Kidney (tissue), 14 donors: ENCODE data around the gene SLC2A4RG. TPM values are rescaled to one million over a fixed set of nuclear protein-coding genes. Genes with fewer than 3 reads are reported as not detected.

Experiments
- DNase-seq, 5 donors: peaks; one replicate each; pipeline ENCODE4 v3.0.0-alpha.2; 2013 to 2020
- FAIRE-seq: peaks from 2 replicates; lab custom pipeline; 2012; peaks lifted over from hg19 to GRCh38; lab: Jason Lieb, UNC
- H3K27ac ChIP-seq, 2 donors: one replicate each; pipeline ENCODE4 v1.7.0; 2013; ENCODE audit warnings: low read depth in 2 of 2, low read length in 2 of 2, inconsistent platforms in 1 of 2
- H3K27me3 ChIP-seq: one replicate; pipeline ENCODE4 v1.7.1; 2013; ENCODE audit warnings: low read length, inconsistent platforms; ENCODE audit not compliant: control insufficient read depth, insufficient read depth
- H3K36me3 ChIP-seq, 3 donors: one replicate each; pipeline versions ENCODE4 v1.7.0 to v1.7.1; 2013; ENCODE audit warnings: low read length in 3 of 3, control low read depth in 1 of 3, inconsistent platforms in 1 of 3; ENCODE audit not compliant: insufficient read depth in 3 of 3, control insufficient read depth in 2 of 3
- H3K4me1 ChIP-seq, 3 donors: one replicate each; pipeline versions ENCODE4 v1.7.0 to v1.7.1; 2013; ENCODE audit warnings: low read length in 3 of 3, inconsistent platforms in 1 of 3, low read depth in 1 of 3; ENCODE audit not compliant: control insufficient read depth in 2 of 3, insufficient read depth in 2 of 3
- H3K4me3 ChIP-seq, 3 donors: one replicate each; pipeline versions ENCODE4 v1.7.0 to v1.8.1; 2013; ENCODE audit warnings: low read length in 3 of 3, control low read depth in 1 of 3, inconsistent platforms in 1 of 3
- H3K9ac ChIP-seq, 3 donors: one replicate each; pipeline versions ENCODE4 v1.7.0 to v1.7.1; 2013; ENCODE audit warnings: low read length in 3 of 3, control low read depth in 1 of 3, inconsistent platforms in 1 of 3
- H3K9me3 ChIP-seq, 3 donors: one replicate each; pipeline versions ENCODE4 v1.7.0 to v1.7.1; 2013; ENCODE audit warnings: low read length in 3 of 3, control low read depth in 1 of 3, inconsistent platforms in 1 of 3; ENCODE audit not compliant: control insufficient read depth in 2 of 3, insufficient read depth in 1 of 3
- intact Hi-C: fragments of 100-400 bp; cut with DNase I; formaldehyde crosslinking; loops from one replicate; pipeline ENCODE4 v1.11.1; 2022
- polyA plus RNA-seq: library from polyadenylated mRNA; stranded (reverse); fragments of 350-450 nt; fragmentation: Illumina TruSeq; extraction: RNeasy Lipid Tissue Mini Kit (QIAGEN cat#74804); gene quantifications from one replicate; pipeline ENCODE4 v1.2.3, GENCODE V29; 2014; ENCODE audit warnings: low read depth, low replicate concordance; ENCODE audit not compliant: insufficient read depth
- total RNA-seq: library from RNA; stranded (reverse); fragmentation: NEBNext Ultra II Directional; extraction: Animal tissue kit (Norgen Biotek cat#: 25700); gene quantifications from one replicate; pipeline ENCODE4 v1.2.1, GENCODE V29; 2021
- TF ChIP-seq, protein P1 (sequence below): IDR thresholded peaks from 3 replicates; pipeline ENCODE4 v1.5.1; 2012; ENCODE audit warnings: mild to moderate bottlenecking, moderate library complexity, borderline replicate concordance; ENCODE audit not compliant: insufficient read depth; ENCODE audit errors: extremely low read depth
- donor health status: control.
- donor health status: control.
- donor health status: control.
- donor health status: control.
- donor health status: control.
- donor health status: DM: yes; HTN: yes; CAD: no.
- donor health status: Normal renal cell carcinoma (clear cell type).

SLC2A4RG gene
- total and polyA plus RNA-seq, 2 donors from 2014 or later, result 154 to 171 TPM

DNA sequence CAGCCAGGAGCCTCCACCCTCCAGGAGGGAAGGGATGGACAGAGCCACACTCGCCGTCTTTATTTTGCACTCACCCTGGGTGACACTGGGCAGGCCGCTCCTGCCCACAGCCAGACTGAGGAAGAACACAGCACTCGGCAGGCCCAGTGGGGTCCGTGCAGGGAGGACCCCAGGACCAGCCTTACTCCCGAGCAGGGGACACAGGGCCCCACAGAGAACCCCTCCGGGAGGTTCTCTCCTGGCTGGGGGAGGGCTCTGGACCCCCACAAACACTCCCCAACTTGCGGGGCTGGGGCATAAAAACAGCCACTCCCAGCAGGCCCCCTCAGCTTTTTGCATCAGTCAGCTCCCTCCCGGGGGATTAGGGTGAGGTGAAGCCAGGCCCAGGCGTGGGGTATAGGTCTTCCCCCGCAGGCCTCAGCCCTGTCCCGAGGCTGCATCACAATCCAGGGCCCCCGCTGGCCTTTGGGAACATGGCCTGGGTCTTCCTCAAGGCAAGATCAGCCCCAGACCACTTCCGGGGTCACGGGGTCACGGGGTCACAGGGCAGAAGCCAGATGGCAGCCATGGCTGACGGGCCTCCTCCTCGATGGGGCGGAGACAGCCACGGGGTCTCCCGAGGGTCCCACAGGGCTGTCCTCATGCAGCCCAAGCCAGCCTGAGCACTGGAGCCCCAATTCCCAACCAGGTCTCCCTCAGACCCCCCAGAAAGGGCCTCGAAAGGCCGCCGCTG is 39.9 kb upstream of the SLC2A4RG start:
- peaks cover 0 to 14% (median 0%) of the 10 kb centered on the region in 3 donors for H3K4me1 ChIP-seq
- H3K9ac ChIP-seq, result peak overlapping the region in 1 of 3 donors; percentile 7
- no peak overlapping the region for H3K4me3 ChIP-seq
- DNase-seq, result peak in 2 of 5 donors; percentile 63 to 82
- intact Hi-C loops, result no loop called here
- FAIRE-seq, result no peak
- no peaks in the 10 kb centered on the region for H3K9me3 ChIP-seq
- H3K27me3 ChIP-seq, result no peaks in the 10 kb centered on the region
- H3K27ac ChIP-seq, result peak overlapping the region in 1 of 2 donors; percentile 32
- peaks cover 0 to 11% (median 3%) of the 10 kb centered on the region in 3 donors for H3K36me3 ChIP-seq
- TF ChIP-seq, protein P1, sequence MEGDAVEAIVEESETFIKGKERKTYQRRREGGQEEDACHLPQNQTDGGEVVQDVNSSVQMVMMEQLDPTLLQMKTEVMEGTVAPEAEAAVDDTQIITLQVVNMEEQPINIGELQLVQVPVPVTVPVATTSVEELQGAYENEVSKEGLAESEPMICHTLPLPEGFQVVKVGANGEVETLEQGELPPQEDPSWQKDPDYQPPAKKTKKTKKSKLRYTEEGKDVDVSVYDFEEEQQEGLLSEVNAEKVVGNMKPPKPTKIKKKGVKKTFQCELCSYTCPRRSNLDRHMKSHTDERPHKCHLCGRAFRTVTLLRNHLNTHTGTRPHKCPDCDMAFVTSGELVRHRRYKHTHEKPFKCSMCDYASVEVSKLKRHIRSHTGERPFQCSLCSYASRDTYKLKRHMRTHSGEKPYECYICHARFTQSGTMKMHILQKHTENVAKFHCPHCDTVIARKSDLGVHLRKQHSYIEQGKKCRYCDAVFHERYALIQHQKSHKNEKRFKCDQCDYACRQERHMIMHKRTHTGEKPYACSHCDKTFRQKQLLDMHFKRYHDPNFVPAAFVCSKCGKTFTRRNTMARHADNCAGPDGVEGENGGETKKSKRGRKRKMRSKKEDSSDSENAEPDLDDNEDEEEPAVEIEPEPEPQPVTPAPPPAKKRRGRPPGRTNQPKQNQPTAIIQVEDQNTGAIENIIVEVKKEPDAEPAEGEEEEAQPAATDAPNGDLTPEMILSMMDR, result no peak

DNA sequence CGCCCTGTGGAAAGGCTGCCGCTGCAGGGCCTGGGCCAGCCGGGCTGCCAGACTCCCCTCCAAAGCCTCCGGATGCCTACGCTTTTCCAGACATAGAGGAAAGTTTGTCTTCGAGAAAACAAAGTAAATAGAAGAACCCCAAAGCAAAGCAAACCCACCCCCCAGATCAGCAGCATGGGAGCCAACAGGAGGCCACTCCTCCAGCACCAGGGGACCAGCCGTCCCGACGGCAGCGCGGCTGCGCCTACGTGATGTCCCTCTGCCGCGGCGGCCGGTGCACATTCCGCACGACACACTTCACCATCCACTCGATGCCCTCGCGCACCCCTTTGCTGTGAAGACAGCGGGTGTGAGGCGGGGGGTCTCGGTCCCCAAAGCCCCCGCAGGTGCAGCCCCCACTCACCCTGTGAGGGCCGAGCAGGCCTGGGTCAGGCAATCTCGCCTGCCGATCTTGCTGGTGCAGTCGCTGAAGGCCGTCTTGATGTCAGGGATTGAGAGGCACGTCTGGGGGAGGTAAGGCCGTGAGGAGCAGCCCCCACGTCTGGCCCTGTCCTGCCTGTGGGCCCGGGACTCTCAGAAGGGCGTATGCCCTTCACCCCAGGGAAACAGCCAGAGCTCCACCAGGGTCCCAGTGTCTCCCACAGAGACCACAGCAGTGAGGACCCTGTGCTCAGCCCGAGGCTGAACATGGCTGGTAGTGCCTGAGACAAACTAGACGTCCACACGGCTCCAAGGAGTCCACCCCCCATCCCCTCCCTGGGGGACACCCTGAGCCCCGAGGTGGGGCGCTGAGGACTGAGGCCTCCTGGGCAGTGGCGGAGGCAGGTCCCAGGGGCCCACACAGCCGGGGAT is 39.2 kb upstream of the SLC2A4RG start:
- FAIRE-seq (no peak), DNase-seq (peak in 2 of 5 donors; percentile 39 to 78)
- Histone ChIP-seq H3K36me3 (peaks cover 0 to 18% (median 11%) of the 10 kb centered on the region in 3 donors), H3K27ac (no peak overlapping the region), H3K9me3 (no peaks in the 10 kb centered on the region), H3K4me1 (peaks cover 0 to 14% (median 0%) of the 10 kb centered on the region in 3 donors), H3K4me3 (no peak overlapping the region), H3K9ac (peak overlapping the region in 1 of 3 donors; percentile 7), H3K27me3 (no peaks in the 10 kb centered on the region)
- TF ChIP-seq, protein P1, result no peak
- intact Hi-C loops, result no loop called here

DNA sequence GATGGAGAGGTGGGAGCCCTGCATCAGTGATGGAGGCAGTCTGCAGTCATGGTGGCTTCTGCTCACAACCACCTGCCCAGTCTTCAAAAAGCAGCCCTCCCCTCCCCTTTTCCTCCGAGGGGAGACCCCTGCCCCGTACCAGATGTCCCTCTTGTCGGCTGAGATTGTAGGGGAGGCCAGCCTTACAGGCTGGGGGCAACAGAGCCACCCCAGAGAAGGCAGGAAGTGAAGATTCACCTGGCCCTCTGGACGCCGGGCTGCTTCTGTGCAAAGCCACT is 38.6 kb upstream of the SLC2A4RG start:
- intact Hi-C loops, result no loop called here
- no peak overlapping the region for H3K9ac ChIP-seq
- H3K4me1 ChIP-seq, result peaks cover 0 to 14% (median 0%) of the 10 kb centered on the region in 3 donors
- no peak overlapping the region for H3K27ac ChIP-seq
- H3K9me3 ChIP-seq, result no peaks in the 10 kb centered on the region
- FAIRE-seq, result no peak
- DNase-seq, result peak in 1 of 5 donors; percentile 74
- H3K4me3 ChIP-seq, result no peak overlapping the region
- H3K36me3 ChIP-seq, result peaks cover 2 to 23% (median 11%) of the 10 kb centered on the region in 3 donors
- TF ChIP-seq, protein P1, result no peak
- no peaks in the 10 kb centered on the region for H3K27me3 ChIP-seq
